Testis (tissue), 3 donors: Measurements from ENCODE around the gene TST. TPM values are rescaled to one million over a fixed set of nuclear protein-coding genes. Genes with fewer than 3 reads are reported as not detected.

ENCODE experiments used
- DNase-seq: peaks from one replicate; pipeline ENCODE4 v3.0.0-alpha.2; 2019
- H3K27ac ChIP-seq, 2 donors: fragments of 200-600 bp; sonication (generic); one replicate each; pipeline ENCODE4 v1.5.1; 2019
- H3K27me3 ChIP-seq: fragments of 200-600 bp; sonication (generic); one replicate; pipeline ENCODE4 v1.5.1; 2019
- H3K36me3 ChIP-seq: fragments of 200-600 bp; sonication (generic); one replicate; pipeline ENCODE4 v1.5.1; 2017; ENCODE audit warnings: low read depth; ENCODE audit errors: missing control alignments
- H3K4me1 ChIP-seq: fragments of 200-600 bp; sonication (generic); one replicate; pipeline ENCODE4 v1.5.1; 2019
- H3K4me3 ChIP-seq, 2 donors: fragments of 200-600 bp; sonication (generic); one replicate each; pipeline ENCODE4 v1.5.1; 2017 to 2019
- H3K9me3 ChIP-seq: fragments of 200-600 bp; sonication (generic); one replicate; pipeline ENCODE4 v1.5.1; 2017
- POLR2A ChIP-seq: fragments of 450-650 bp; IDR thresholded peaks from one replicate; pipeline ENCODE4 v1.6.1; 2017; ENCODE audit warnings: antibody characterized with exemption, mild to moderate bottlenecking, moderate library complexity
- WGBS, 2 donors: methylation state at CpG; one replicate each; pipeline ENCODE4 v1.1.5; 2018; 5-methylcytosine and 5-hydroxymethylcytosine counted together
- intact Hi-C: fragments of 100-400 bp; cut with DNase I; formaldehyde crosslinking; loops from one replicate; pipeline ENCODE4 v1.15.1; 2023; ENCODE audit warnings: low total_unique reads
- polyA plus RNA-seq: library from polyadenylated mRNA; stranded (reverse); fragments of 350-450 nt; fragmentation: Illumina TruSeq; extraction: RNeasy Lipid Tissue Mini Kit (QIAGEN cat#74804); gene quantifications from one replicate; pipeline ENCODE4 v1.2.3, GENCODE V29; 2014; ENCODE audit warnings: low read depth, low replicate concordance; ENCODE audit not compliant: insufficient read depth
- total RNA-seq, 2 donors: library from RNA; depleted of rRNA; stranded (reverse); fragments of >200 nt; gene quantifications; one replicate each; pipeline ENCODE4 v1.2.3, GENCODE V29; 2016
- TF ChIP-seq, protein P1 (sequence below), 3 experiments: fragments of 450-650 bp in 2 of 3; fragments of 200-600 bp in 1 of 3; sonication (generic) in 1 of 3; IDR thresholded peaks; one replicate each; pipeline ENCODE4 v1.5.1; 2016 to 2019; ENCODE audit warnings: antibody characterized with exemption in 3 of 3, mild to moderate bottlenecking in 2 of 3, moderate library complexity in 1 of 3

The TST gene
- total and polyA plus RNA-seq, 3 donors from 2014 or later: 18.0 to 20.9 (median 18.2) TPM

DNA sequence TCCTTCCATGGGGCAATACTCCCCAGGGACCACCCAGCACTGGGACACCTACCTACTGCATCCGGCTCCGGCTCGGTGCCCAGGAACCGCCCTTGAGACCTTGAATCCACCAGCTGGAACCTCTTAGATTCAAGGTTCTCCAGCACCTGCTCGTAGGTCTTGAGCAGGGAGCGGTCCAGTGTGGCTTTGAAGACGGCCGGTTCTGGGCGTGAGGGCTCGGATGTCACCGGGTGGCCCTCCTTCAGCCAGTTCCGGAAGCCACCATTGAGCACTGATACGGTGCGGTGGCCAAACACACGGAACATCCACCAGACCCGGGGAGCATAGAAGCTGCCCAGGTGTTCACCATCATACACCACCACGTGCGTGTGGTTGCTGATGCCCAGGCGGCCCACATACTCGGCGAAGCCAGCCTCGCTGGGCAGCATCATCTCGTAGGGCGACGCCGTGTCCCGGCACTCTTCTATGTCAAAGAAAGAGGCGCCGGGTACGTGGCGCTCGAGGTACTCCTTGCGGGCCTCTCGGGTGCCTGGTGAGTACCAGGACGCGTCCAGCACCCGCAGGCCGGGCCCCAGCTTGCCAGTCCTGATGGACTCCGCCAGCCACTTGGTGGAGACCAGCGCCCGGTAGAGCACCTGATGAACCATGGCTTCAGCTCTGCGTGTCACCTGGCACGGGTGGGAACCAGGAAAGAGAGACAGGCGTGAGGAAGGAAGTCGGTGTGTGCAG is 997 bp downstream of the TST start:
- WGBS, 2 donors: 41 to 55% methylated on average over 19 to 45 of the region's 45 CpGs
- Histone ChIP-seq H3K4me1 (peaks cover 18% of the 10 kb centered on the region), H3K27me3 (no peaks in the 10 kb centered on the region), H3K9me3 (no peaks in the 10 kb centered on the region), H3K4me3 (peak overlapping the region; percentile 71 to 84), H3K36me3 (no peaks in the 10 kb centered on the region), H3K27ac (peak overlapping the region in 1 of 2 donors; percentile 88)
- TF ChIP-seq POLR2A: no peak
- TF ChIP-seq, protein P1, sequence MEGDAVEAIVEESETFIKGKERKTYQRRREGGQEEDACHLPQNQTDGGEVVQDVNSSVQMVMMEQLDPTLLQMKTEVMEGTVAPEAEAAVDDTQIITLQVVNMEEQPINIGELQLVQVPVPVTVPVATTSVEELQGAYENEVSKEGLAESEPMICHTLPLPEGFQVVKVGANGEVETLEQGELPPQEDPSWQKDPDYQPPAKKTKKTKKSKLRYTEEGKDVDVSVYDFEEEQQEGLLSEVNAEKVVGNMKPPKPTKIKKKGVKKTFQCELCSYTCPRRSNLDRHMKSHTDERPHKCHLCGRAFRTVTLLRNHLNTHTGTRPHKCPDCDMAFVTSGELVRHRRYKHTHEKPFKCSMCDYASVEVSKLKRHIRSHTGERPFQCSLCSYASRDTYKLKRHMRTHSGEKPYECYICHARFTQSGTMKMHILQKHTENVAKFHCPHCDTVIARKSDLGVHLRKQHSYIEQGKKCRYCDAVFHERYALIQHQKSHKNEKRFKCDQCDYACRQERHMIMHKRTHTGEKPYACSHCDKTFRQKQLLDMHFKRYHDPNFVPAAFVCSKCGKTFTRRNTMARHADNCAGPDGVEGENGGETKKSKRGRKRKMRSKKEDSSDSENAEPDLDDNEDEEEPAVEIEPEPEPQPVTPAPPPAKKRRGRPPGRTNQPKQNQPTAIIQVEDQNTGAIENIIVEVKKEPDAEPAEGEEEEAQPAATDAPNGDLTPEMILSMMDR (IDR thresholded peaks at IDR 0.05): no peak
- DNase-seq: no peak
- intact Hi-C loops: no loop called here

DNA sequence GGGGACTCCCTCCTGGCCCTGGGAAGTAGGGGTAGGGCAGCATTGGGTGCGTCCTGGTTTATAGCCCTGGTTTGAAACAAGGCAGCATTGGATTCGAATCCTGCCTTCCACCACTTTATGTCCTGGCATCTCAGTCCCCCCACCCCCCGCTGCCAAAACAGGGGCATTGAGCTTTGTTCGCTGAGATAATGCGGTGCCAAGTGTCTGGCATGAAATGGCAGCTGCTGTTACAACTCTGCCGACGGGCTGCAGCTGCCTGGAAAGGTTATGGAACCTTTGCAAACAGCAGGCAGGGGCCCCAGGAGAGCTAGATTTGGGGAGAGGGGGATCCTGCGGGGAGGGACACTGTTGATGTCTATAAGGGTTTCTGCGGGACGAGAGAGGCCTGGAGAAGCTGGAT is 1.9 kb downstream of the TST start:
- no peak overlapping the region for H3K27ac ChIP-seq
- peaks cover 18% of the 10 kb centered on the region for H3K4me1 ChIP-seq
- intact Hi-C loops: no loop called here
- no peak overlapping the region for H3K4me3 ChIP-seq
- DNase-seq: no peak
- H3K36me3 ChIP-seq: no peaks in the 10 kb centered on the region
- H3K27me3 ChIP-seq: no peaks in the 10 kb centered on the region
- 81 to 83% methylated on average over 7 to 10 of the region's 10 CpGs for WGBS, 2 donors
- TF ChIP-seq POLR2A: no peak
- TF ChIP-seq, protein P1 (IDR thresholded peaks at IDR 0.05): no peak
- no peaks in the 10 kb centered on the region for H3K9me3 ChIP-seq

DNA sequence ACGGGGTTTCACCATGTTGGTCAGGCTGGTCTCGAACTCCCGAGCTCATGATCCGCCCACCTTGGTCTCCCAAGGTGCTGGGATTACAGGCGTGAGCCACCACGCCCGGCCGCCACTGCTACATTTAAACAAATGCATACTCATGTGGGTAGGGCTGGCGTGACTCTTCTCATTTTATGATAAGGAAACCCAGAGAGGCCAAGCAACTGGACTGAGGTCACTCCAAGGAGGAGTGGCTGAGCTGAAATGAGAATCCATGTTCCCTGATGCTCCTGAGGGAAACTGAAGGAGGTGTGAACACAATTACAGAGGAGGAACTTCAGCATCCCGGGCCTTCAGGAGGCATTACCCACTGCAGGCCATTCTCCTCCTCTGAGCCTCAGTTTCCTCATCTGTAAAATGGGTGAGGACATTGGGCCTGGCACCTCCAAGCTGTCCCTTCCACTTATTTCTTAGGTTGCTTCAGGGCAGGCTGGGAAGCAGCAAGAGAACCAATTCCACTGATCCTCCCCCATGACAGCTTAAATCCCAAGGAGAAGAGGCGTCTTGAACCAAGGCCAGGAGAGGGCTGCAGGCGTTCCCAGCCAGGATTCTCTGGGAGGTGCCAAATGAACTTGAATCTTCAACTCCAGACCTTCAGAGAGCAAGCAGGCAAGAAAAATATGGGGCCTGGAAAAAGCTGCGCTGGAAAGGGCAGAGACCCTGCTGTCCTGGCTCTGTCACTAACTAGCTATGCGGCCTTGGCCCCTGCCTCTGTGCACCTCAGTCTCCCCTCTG is 2.9 kb downstream of the TST start:
- Histone ChIP-seq H3K27me3 (no peaks in the 10 kb centered on the region), H3K27ac (no peak overlapping the region), H3K9me3 (no peaks in the 10 kb centered on the region), H3K4me3 (no peak overlapping the region), H3K36me3 (no peaks in the 10 kb centered on the region), H3K4me1 (peaks cover 18% of the 10 kb centered on the region)
- DNase-seq: peak; percentile 30
- WGBS, 2 donors: 85 to 88% methylated on average over 14 of the region's 14 CpGs
- intact Hi-C loops: no loop called here
- TF ChIP-seq POLR2A: no peak
- TF ChIP-seq, protein P1 (IDR thresholded peaks at IDR 0.05): no peak

DNA sequence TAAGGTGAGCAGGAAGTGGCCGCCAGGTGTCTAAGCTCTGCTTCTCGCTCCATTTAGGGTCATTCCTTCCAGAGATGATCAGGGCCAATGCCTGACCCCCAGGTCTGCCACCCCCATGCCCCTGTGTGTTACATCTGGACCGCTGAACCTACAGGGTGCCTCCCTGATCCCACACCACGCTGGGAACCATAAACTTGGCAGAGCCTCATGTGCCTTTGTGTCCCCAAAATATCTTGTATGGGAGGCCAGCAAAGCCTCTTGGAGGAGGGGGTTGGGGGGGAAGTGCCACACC is 3.7 kb downstream of the TST start:
- no peak for DNase-seq
- Histone ChIP-seq H3K27ac (no peak overlapping the region), H3K36me3 (no peaks in the 10 kb centered on the region), H3K27me3 (no peaks in the 10 kb centered on the region), H3K4me3 (no peak overlapping the region), H3K9me3 (no peaks in the 10 kb centered on the region), H3K4me1 (peaks cover 16% of the 10 kb centered on the region)
- TF ChIP-seq, protein P1 (IDR thresholded peaks at IDR 0.05): no peak
- TF ChIP-seq POLR2A: no peak
- WGBS, 2 donors: 90 to 96% methylated on average over 4 of the region's 4 CpGs
- intact Hi-C loops: no loop called here
